Panc1 (cell line): ENCODE data around the gene RMND5B. TPM values are rescaled to one million over a fixed set of nuclear protein-coding genes. Genes with fewer than 3 reads are reported as not detected.

Experiments
- ATAC-seq: fragments of 200-7000 bp; cut with Tn5 transposase; 2 replicates; pipeline ENCODE4 v1.9.1; 2020; ENCODE audit warnings: mild to moderate bottlenecking, moderate library complexity
- BruUV-seq: library from RNA; stranded (reverse); fragments of 400-500 nt; replicated peaks from 2 replicates; lab custom pipeline; 2021; lab: Mats Ljungman, UMichigan
- CTCF ChIA-PET: fragments of 300-600 bp; sonication (Branson Sonifier 250); formaldehyde crosslinking; loops from one replicate; lab custom pipeline; 2022; ENCODE audit warnings: antibody characterized with exemption; lab: Charles Lee
- POLR2A ChIA-PET: fragments of 300-600 bp; sonication (Branson Sonifier 250); formaldehyde crosslinking; loops from one replicate; lab custom pipeline; 2022; ENCODE audit warnings: antibody characterized with exemption; lab: Charles Lee
- DNase-seq: peaks from one replicate; pipeline ENCODE4 v3.0.0-alpha.2; 2010; ENCODE audit warnings: low read depth, low spot score
- H3K27ac ChIP-seq: 2 replicates; pipeline ENCODE4 v1.5.1; 2011; ENCODE audit warnings: mild to moderate bottlenecking, low read length, inconsistent platforms
- H3K27me3 ChIP-seq: fragments of 200-500 bp; sonication (Bioruptor generic); 2 replicates; pipeline ENCODE4 v1.6.0; 2014; ENCODE audit warnings: low read length, inconsistent platforms; ENCODE audit not compliant: control insufficient read depth, insufficient read depth
- H3K36me3 ChIP-seq: fragments of 200-500 bp; sonication (Bioruptor generic); 2 replicates; pipeline ENCODE4 v1.5.1; 2014; ENCODE audit warnings: inconsistent platforms, mild to moderate bottlenecking, low read length, moderate library complexity; ENCODE audit not compliant: control insufficient read depth, insufficient read depth
- H3K4me1 ChIP-seq: 2 replicates; pipeline ENCODE4 v1.5.1; 2011; ENCODE audit warnings: inconsistent platforms, mild to moderate bottlenecking, low read length, moderate library complexity; ENCODE audit not compliant: control insufficient read depth, insufficient read depth
- H3K4me3 ChIP-seq, 2 experiments: 2 replicates each; pipeline ENCODE4 v1.5.1; 2011 to 2012; ENCODE audit warnings: low read depth in 2 of 2, low read length in 2 of 2, mild to moderate bottlenecking in 2 of 2, inconsistent platforms in 1 of 2, moderate library complexity in 1 of 2
- H3K9me3 ChIP-seq: fragments of 200-500 bp; sonication (Bioruptor generic); 2 replicates; pipeline ENCODE4 v1.5.1; 2014; ENCODE audit warnings: low read depth, mild to moderate bottlenecking, inconsistent platforms, low read length, moderate library complexity; ENCODE audit not compliant: control insufficient read depth, insufficient read depth
- CTCF ChIP-seq: fragments of 450-650 bp; IDR thresholded peaks from 2 replicates; pipeline ENCODE4 v1.5.1; 2017; ENCODE audit warnings: mild to moderate bottlenecking
- POLR2AphosphoS5 ChIP-seq: IDR thresholded peaks from 2 replicates; pipeline ENCODE4 v1.6.1; 2012; ENCODE audit warnings: mild to moderate bottlenecking, low read depth, low read length, moderate library complexity
- SIN3A ChIP-seq: IDR thresholded peaks from 2 replicates; pipeline ENCODE4 v1.6.1; 2012; ENCODE audit warnings: low read depth, mild to moderate bottlenecking, low read length, moderate library complexity, borderline replicate concordance; ENCODE audit not compliant: insufficient read depth
- TCF7L2 ChIP-seq: IDR thresholded peaks from 2 replicates; pipeline ENCODE4 v1.6.1; 2011; ENCODE audit warnings: mild to moderate bottlenecking, low read depth, low read length, inconsistent platforms
- in situ Hi-C: cut with HindIII; loops from 2 replicates; pipeline ENCODE4 v1.10.0; 2016; ENCODE audit warnings: low sequenced_read_pairs, low pct_unique_long_range_greater_than_20kb
- intact Hi-C: fragments of 100-400 bp; cut with micrococcal nuclease; formaldehyde crosslinking; loops from one replicate; pipeline ENCODE4 v1.10.0; 2022; ENCODE audit not compliant: unreplicated experiment
- total RNA-seq: library from RNA; stranded (reverse); gene quantifications from one replicate; pipeline ENCODE4 v1.2.1, GENCODE V29; 2021; ENCODE audit not compliant: unreplicated experiment
- TF ChIP-seq, protein P1 (sequence below), 2 experiments: IDR thresholded peaks; 2 replicates each; pipeline ENCODE4 v1.6.1; 2011 to 2012; ENCODE audit warnings: low read depth in 2 of 2, control low read depth in 1 of 2, low read length in 1 of 2, mild to moderate bottlenecking in 1 of 2, moderate library complexity in 1 of 2; ENCODE audit not compliant: insufficient read depth in 1 of 2

Gene RMND5B
- total RNA-seq, 1 experiment from 2014 or later: 40.8 TPM

GRCh38 chr5:178174456-178174855, 43.6 kb downstream of the RMND5B start:
- in situ Hi-C loops: no loop called here
- DNase-seq (no peak), ATAC-seq (no peak)
- TF ChIP-seq, protein P1, sequence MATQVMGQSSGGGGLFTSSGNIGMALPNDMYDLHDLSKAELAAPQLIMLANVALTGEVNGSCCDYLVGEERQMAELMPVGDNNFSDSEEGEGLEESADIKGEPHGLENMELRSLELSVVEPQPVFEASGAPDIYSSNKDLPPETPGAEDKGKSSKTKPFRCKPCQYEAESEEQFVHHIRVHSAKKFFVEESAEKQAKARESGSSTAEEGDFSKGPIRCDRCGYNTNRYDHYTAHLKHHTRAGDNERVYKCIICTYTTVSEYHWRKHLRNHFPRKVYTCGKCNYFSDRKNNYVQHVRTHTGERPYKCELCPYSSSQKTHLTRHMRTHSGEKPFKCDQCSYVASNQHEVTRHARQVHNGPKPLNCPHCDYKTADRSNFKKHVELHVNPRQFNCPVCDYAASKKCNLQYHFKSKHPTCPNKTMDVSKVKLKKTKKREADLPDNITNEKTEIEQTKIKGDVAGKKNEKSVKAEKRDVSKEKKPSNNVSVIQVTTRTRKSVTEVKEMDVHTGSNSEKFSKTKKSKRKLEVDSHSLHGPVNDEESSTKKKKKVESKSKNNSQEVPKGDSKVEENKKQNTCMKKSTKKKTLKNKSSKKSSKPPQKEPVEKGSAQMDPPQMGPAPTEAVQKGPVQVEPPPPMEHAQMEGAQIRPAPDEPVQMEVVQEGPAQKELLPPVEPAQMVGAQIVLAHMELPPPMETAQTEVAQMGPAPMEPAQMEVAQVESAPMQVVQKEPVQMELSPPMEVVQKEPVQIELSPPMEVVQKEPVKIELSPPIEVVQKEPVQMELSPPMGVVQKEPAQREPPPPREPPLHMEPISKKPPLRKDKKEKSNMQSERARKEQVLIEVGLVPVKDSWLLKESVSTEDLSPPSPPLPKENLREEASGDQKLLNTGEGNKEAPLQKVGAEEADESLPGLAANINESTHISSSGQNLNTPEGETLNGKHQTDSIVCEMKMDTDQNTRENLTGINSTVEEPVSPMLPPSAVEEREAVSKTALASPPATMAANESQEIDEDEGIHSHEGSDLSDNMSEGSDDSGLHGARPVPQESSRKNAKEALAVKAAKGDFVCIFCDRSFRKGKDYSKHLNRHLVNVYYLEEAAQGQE (IDR thresholded peaks at IDR 0.05; ENCODE audit: insufficient read depth in 1 of 2, low read depth in 2 of 2, low read length in 1 of 2): no peak
- TF ChIP-seq POLR2AphosphoS5: no peak
- H3K27ac ChIP-seq: no peak overlapping the region
- CTCF ChIA-PET: no interaction called here
- no peaks in the 10 kb centered on the region for H3K27me3 ChIP-seq
- intact Hi-C loops: no loop called here
- no peaks in the 10 kb centered on the region for H3K4me1 ChIP-seq
- POLR2A ChIA-PET: no interaction called here
- no peaks in the 10 kb centered on the region for H3K9me3 ChIP-seq
- BruUV-seq: no TSS peak
- no peaks in the 10 kb centered on the region for H3K36me3 ChIP-seq
- H3K4me3 ChIP-seq: no peak overlapping the region

GRCh38 chr5:178176791-178177190, 46.0 kb downstream of the RMND5B start:
- POLR2A ChIA-PET: no interaction called here
- H3K36me3 ChIP-seq: no peaks in the 10 kb centered on the region
- no peak for TF ChIP-seq POLR2AphosphoS5
- TF ChIP-seq, protein P1 (IDR thresholded peaks at IDR 0.05; ENCODE audit: insufficient read depth in 1 of 2, low read depth in 2 of 2, low read length in 1 of 2): no peak
- TF ChIP-seq SIN3A: no peak
- no peak for TF ChIP-seq CTCF
- no peak for TF ChIP-seq TCF7L2
- BruUV-seq: no TSS peak
- ATAC-seq (no peak), DNase-seq (no peak)
- in situ Hi-C loops: no loop called here
- H3K27ac ChIP-seq: no peak overlapping the region
- no peak overlapping the region for H3K4me3 ChIP-seq
- intact Hi-C loops: no loop called here
- no peaks in the 10 kb centered on the region for H3K27me3 ChIP-seq
- H3K4me1 ChIP-seq: no peaks in the 10 kb centered on the region
- no peaks in the 10 kb centered on the region for H3K9me3 ChIP-seq
- CTCF ChIA-PET: no interaction called here
